ENCODE data around the gene TAB2. TPM values are rescaled to one million over a fixed set of nuclear protein-coding genes. Genes with fewer than 3 reads are reported as not detected.
"Not testable (repeated sequence)": the region's sequence is repeated elsewhere in the genome, so short reads cannot be mapped to it uniquely, and the experiment has no call there.

Gene TAB2
- total RNA-seq, 1 experiment from 2014 or later, result 13.4 TPM

GRCh38 chr6:149455031-149455732 is 137.7 kb downstream of the TAB2 start:
- DNase-seq (ENCODE audit: extremely low read depth, low read depth), result no peak

GRCh38 chr6:149456311-149457021 is 139.0 kb downstream of the TAB2 start:
- no peak for DNase-seq (ENCODE audit: extremely low read depth, low read depth)

GRCh38 chr6:149457316-149457884 is 139.9 kb downstream of the TAB2 start:
- DNase-seq (ENCODE audit: extremely low read depth, low read depth), result no peak

- DNase-seq (ENCODE audit: extremely low read depth, low read depth), result no peak
Observed at GRCh38 chr6:149458196-149458595, 140.7 kb downstream of the TAB2 start.

- DNase-seq (ENCODE audit: extremely low read depth, low read depth), result no peak
Observed at GRCh38 chr6:149458806-149459205, 141.3 kb downstream of the TAB2 start.

GRCh38 chr6:149459761-149460160 is 142.2 kb downstream of the TAB2 start:
- DNase-seq (ENCODE audit: extremely low read depth, low read depth), result no peak

- DNase-seq (ENCODE audit: extremely low read depth, low read depth), result not testable (repeated sequence)
Observed at GRCh38 chr6:149460249-149460648, 142.7 kb downstream of the TAB2 start.

Small RNA genes lying within 50 kb of the gene (small RNA-seq; reads per million reads assigned to genes)
- 0 reads per million in 2 experiments for gene RN7SL234P

Other genes with a start within 250 kb of the TAB2 start
- 0.23 and 0.87 TPM in 2 replicates for gene SUMO4, start 82.5 kb downstream of the TAB2 start, total RNA-seq (2014; rRNA removed; shearing (Covaris generic))
- gene ZC3H12D, start 167.3 kb downstream of the TAB2 start, total RNA-seq (2014; rRNA removed; shearing (Covaris generic)), result 0.02 TPM in 1 of 2 replicates, not detected in the other
- gene PPIL4, start 228.3 kb downstream of the TAB2 start, total RNA-seq (2014; rRNA removed; shearing (Covaris generic)), result 28.7 and 29.0 TPM in 2 replicates
- gene GINM1, start 248.7 kb downstream of the TAB2 start, total RNA-seq (2014; rRNA removed; shearing (Covaris generic)), result 34.6 and 40.3 TPM in 2 replicates